ENCODE data around the gene DIS3L2.

DNA sequence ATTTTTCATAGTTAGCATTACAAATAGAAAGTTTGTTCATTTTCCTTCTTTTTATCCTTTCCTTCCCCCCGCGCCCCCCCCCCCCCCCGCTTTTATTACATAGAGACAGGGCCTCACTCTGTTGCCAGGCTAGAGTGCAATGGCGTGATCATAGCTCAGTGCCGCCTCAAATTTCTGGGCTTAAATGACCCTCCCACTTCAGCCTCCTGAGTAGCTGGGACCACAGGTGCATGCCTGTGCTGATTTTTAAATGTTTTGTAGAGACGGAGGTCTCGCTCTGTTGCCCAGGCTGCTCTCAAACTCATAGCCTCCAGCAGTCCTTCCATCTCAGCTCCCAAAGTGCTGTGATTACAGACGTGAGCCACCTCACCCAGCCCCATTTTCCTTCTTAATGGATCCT, 325.8 kb downstream of the DIS3L2 start:
- TF ChIP-seq POLR2AphosphoS5 (IDR thresholded peaks at IDR 0.05): no peak
- TF ChIP-seq, protein P1, sequence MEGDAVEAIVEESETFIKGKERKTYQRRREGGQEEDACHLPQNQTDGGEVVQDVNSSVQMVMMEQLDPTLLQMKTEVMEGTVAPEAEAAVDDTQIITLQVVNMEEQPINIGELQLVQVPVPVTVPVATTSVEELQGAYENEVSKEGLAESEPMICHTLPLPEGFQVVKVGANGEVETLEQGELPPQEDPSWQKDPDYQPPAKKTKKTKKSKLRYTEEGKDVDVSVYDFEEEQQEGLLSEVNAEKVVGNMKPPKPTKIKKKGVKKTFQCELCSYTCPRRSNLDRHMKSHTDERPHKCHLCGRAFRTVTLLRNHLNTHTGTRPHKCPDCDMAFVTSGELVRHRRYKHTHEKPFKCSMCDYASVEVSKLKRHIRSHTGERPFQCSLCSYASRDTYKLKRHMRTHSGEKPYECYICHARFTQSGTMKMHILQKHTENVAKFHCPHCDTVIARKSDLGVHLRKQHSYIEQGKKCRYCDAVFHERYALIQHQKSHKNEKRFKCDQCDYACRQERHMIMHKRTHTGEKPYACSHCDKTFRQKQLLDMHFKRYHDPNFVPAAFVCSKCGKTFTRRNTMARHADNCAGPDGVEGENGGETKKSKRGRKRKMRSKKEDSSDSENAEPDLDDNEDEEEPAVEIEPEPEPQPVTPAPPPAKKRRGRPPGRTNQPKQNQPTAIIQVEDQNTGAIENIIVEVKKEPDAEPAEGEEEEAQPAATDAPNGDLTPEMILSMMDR (IDR thresholded peaks at IDR 0.05 in 8 of 11, conservative IDR thresholded peaks at IDR 0.05 in 3 of 11): no peak
